ENCODE data around the gene SLC16A2. TPM values are rescaled to one million over a fixed set of nuclear protein-coding genes. Genes with fewer than 3 reads are reported as not detected.
A peak's percentile ranks its signal among the peaks of the same experiment; 100 is the strongest.

SLC16A2 gene
- total RNA-seq, 1 experiment from 2014 or later = 0.32 TPM

- no peaks in the 10 kb centered on the region for H3K36me3 ChIP-seq (ENCODE audit: control insufficient read depth in 1 of 2, insufficient read depth in 2 of 2, low read length in 2 of 2)
- no peaks in the 10 kb centered on the region for H3K9me2 ChIP-seq (ENCODE audit: insufficient read depth)
- no peaks in the 10 kb centered on the region for H3K27me3 ChIP-seq (ENCODE audit: insufficient read depth, low read length)
- intact Hi-C loops (cut with micrococcal nuclease) = no loop called here
- H3K79me2 ChIP-seq (ENCODE audit: insufficient read depth, low read length) = no peaks in the 10 kb centered on the region
- ChIA-PET CTCF (no interaction called here), RAD21 (ENCODE audit: low non-redundant PET in 1 of 2, low total read pairs in 2 of 2, uncharacterized antibody in 2 of 2, unreplicated experiment in 2 of 2) (no interaction called here), POLR2A (no interaction called here)
- no peak overlapping the region for H3K27ac ChIP-seq (ENCODE audit: low read depth, low read length)
- peak; percentile 10 for DNase-seq (ENCODE audit: low read depth, low spot score)
- H3K4me1 ChIP-seq (ENCODE audit: control insufficient read depth in 1 of 2, insufficient read depth in 2 of 2, low read length in 2 of 2) = peaks cover 10 to 22% of the 10 kb centered on the region in 2 experiments; a peak in 3 of 4 replicates
- ATAC-seq = peak; percentile 63
- no peaks in the 10 kb centered on the region for H3K9me3 ChIP-seq (ENCODE audit: control insufficient read depth in 1 of 2, insufficient read depth in 1 of 2, low read depth in 1 of 2, low read length in 2 of 2)
- H3K4me2 ChIP-seq (ENCODE audit: low read length) = no peak overlapping the region
- TF ChIP-seq CBX3 (IDR thresholded peaks at IDR 0.05; ENCODE audit: low read depth) = no peak
- peak; percentile 62 for TF ChIP-seq CEBPB (IDR thresholded peaks at IDR 0.05; ENCODE audit: low read depth)
- H3K4me3 ChIP-seq (replicated peaks in 1 of 2; ENCODE audit: low read depth in 1 of 2, low read length in 2 of 2) = no peak overlapping the region
- no peak overlapping the region for H2AFZ ChIP-seq (ENCODE audit: low read depth, low read length, poor library complexity, severe bottlenecking)
- no peaks in the 10 kb centered on the region for H4K20me1 ChIP-seq (ENCODE audit: insufficient read depth)
- no peak overlapping the region for H3K9ac ChIP-seq (ENCODE audit: low read length)
- no TSS peak for BruUV-seq (replicated peaks)
Observed at GRCh38 chrX:74450803-74451449, 29.6 kb downstream of the SLC16A2 start.

GRCh38 chrX:74451450-74452198, 30.3 kb downstream of the SLC16A2 start:
- Histone ChIP-seq H4K20me1 (ENCODE audit: insufficient read depth) (no peaks in the 10 kb centered on the region), H3K9me3 (ENCODE audit: control insufficient read depth in 1 of 2, insufficient read depth in 1 of 2, low read depth in 1 of 2, low read length in 2 of 2) (no peaks in the 10 kb centered on the region), H3K79me2 (ENCODE audit: insufficient read depth, low read length) (no peaks in the 10 kb centered on the region), H3K9ac (ENCODE audit: low read length) (no peak overlapping the region), H3K9me2 (ENCODE audit: insufficient read depth) (no peaks in the 10 kb centered on the region), H3K4me2 (ENCODE audit: low read length) (no peak overlapping the region), H3K27me3 (ENCODE audit: insufficient read depth, low read length) (no peaks in the 10 kb centered on the region), H3K4me3 (replicated peaks in 1 of 2; ENCODE audit: low read depth in 1 of 2, low read length in 2 of 2) (no peak overlapping the region), H3K36me3 (ENCODE audit: control insufficient read depth in 1 of 2, insufficient read depth in 2 of 2, low read length in 2 of 2) (no peaks in the 10 kb centered on the region), H2AFZ (ENCODE audit: low read depth, low read length, poor library complexity, severe bottlenecking) (no peak overlapping the region), H3K4me1 (ENCODE audit: control insufficient read depth in 1 of 2, insufficient read depth in 2 of 2, low read length in 2 of 2) (peaks cover 10 to 22% of the 10 kb centered on the region in 2 experiments; a peak in 3 of 4 replicates), H3K27ac (ENCODE audit: low read depth, low read length) (no peak overlapping the region)
- intact Hi-C loops (cut with micrococcal nuclease) = no loop called here
- no peak for DNase-seq (ENCODE audit: low read depth, low spot score)
- ChIA-PET POLR2A (no interaction called here), RAD21 (ENCODE audit: low non-redundant PET in 1 of 2, low total read pairs in 2 of 2, uncharacterized antibody in 2 of 2, unreplicated experiment in 2 of 2) (no interaction called here), CTCF (no interaction called here)
- ATAC-seq = 0 out of 2 replicates have a peak, but pooled peaks have one; percentile 8
- no TSS peak for BruUV-seq (replicated peaks)
- no peak for TF ChIP-seq YY1 (IDR thresholded peaks at IDR 0.05; ENCODE audit: extremely low read depth, insufficient replicate concordance, low read depth, low read length)

Measured in HCT116 (cell line).